Measurements from ENCODE around the gene CHRNB1.

CHRNB1 gene, protein sequence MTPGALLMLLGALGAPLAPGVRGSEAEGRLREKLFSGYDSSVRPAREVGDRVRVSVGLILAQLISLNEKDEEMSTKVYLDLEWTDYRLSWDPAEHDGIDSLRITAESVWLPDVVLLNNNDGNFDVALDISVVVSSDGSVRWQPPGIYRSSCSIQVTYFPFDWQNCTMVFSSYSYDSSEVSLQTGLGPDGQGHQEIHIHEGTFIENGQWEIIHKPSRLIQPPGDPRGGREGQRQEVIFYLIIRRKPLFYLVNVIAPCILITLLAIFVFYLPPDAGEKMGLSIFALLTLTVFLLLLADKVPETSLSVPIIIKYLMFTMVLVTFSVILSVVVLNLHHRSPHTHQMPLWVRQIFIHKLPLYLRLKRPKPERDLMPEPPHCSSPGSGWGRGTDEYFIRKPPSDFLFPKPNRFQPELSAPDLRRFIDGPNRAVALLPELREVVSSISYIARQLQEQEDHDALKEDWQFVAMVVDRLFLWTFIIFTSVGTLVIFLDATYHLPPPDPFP

DNA sequence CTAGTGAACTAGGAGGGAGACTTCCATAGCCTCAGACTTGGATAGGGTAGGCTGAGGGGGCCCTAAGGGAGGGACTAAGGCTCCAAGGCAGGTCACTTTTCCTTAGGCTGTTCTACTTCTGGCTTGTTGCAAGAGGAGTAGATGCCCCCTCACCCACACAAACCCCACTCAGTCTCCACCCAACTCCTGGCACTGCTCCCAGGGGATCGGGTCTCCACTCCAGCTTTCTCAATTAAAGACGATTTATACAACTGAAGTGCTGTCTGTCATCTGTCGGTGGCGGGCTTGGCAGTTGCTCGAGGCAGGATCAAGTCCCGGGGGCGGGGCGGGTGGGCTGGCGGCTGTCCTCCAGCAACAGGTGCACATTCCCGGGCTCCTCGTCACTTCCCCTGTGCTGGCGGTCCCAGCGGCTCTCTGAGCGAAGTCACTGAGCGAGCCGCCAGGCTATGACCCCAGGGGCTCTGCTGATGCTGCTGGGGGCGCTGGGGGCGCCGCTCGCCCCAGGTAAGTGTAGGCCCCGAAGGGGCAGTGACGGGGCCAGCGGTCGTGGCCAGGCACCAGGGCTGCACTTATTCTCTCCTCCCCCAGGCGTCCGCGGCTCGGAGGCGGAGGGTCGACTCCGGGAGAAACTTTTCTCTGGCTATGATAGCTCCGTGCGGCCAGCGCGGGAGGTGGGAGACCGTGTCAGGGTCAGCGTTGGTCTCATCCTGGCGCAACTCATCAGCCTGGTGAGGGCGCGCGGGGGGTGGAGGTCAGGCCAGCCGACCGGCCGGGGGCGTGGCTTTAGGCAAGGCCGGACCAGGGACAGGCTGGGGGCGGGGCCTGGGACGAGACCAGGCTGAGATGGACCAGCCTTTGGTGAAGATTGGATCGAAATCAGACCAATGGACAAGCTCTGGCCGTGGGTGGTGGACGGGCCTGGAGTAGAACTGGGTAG, at the start of gene CHRNB1:
TSS of gene CHRNB1 (plus strand) at position 380 of the 937 bp plus-strand sequence. CDS start at position 447, 67 bp downstream.
- DNase-seq (ENCODE audit: low spot score) = peak; percentile 78

DNA sequence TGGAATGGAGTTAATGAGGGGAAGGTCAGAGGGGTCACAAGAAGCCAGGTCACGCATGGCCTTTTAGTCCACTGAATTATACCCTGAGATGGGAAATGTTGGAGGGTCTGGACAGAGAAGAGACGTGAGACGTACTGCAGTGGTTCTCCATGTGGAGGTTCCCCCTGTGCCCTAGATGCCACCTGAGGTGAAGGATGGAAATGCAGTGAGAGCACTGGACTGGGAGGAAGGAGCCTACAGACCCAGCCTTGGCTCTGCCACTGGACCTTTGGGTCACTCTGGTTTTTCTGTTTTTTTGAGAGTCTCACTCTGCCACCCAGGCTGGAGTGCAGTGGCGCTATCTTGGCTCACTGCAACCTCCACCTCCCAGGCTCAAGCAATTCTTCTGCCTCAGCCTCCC, 48.7 kb upstream of the CHRNB1 start:
- DNase-seq (ENCODE audit: low spot score) = no peak

- no peak for DNase-seq (ENCODE audit: low spot score)
Observed at GRCh38 chr17:7398612-7399011, 46.2 kb upstream of the CHRNB1 start.

GRCh38 chr17:7403043-7403726, 41.7 kb upstream of the CHRNB1 start:
- DNase-seq (ENCODE audit: low spot score) = peak; percentile 23

GRCh38 chr17:7403727-7403976, 41.2 kb upstream of the CHRNB1 start:
- DNase-seq (ENCODE audit: low spot score) = no peak

GRCh38 chr17:7403977-7404736, 40.7 kb upstream of the CHRNB1 start, which contains the start of gene TMEM256:
Gene TMEM256, minus strand, starts transcription at chr17:7404097. Its CDS starts 13 bp downstream, at chr17:7404084.
- DNase-seq (ENCODE audit: low spot score) = peak; percentile 99

DNA sequence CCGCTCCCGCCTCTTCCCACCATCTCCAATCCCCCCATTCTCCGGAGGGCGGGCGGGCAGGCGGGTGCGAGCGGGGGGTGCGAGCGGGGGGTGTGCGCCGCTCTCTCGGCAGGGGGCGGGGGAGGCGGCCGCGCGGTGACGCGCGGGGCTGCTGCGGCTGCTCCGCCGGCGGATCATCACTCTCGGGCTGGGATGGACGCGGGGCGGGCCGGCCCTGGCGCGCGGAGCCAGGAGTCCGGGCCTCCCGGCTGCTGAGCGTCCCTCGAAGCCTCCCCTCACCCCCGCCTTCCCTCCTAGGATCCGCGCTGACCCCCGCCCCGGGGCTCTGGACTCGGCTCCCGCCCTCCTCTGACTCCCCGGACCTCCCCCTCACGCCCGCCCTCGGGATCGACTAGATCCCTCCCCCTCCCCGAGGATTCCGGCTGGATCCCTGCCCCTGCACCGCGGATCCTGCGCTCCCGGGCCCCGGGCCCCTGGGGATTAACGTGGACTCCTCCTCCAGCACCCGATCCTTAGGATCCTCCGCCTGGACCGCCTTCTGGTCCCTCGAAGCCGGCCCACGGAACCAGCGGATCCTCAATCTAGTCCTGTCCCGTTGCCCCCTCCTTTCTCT, 40.0 kb upstream of the CHRNB1 start:
- DNase-seq (ENCODE audit: low spot score) = no peak

DNA sequence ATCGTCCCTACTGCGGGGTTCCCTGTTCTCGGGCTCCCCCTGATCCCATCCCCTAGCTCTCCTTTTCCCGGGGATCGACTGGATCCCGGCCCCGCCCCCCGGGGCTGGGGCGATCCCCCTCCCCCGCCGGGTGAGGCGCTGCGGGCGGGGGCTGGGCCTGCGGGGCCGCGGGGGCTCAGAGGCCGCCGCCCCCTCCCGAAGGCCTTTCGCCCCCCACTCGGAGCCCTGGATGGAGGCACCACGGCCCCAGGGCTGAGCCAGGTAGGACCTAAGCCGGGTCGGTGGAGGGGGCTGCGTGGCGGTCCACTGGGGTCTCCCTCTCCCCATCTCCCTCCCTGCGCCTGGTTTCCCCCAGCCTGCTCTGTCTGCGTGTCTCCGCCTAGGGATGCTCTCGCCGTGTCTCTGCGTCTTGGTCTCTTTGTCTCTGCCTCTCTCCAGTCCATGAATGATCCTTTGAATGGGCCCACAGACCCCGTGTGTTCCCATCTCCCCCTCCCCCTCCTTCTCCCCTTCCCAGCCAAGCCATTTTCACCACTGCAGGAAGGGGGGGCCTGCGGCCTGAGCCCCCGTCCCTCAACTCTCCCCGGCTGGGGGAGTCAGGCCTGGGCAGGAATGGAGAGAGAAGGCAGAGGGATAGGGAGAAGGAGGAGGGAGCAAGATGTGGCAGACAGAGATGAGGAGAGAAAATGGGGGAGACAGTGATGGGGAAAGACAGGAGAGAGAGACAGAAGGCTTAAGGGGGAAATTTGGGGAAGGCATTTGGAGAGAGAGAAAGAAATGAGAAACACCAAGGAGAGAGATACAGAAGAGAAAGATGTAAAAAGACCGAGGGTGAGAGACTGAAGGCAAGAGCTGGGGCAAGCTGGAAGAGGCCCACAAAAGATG, 39.3 kb upstream of the CHRNB1 start:
- no peak for DNase-seq (ENCODE audit: low spot score)

DNA sequence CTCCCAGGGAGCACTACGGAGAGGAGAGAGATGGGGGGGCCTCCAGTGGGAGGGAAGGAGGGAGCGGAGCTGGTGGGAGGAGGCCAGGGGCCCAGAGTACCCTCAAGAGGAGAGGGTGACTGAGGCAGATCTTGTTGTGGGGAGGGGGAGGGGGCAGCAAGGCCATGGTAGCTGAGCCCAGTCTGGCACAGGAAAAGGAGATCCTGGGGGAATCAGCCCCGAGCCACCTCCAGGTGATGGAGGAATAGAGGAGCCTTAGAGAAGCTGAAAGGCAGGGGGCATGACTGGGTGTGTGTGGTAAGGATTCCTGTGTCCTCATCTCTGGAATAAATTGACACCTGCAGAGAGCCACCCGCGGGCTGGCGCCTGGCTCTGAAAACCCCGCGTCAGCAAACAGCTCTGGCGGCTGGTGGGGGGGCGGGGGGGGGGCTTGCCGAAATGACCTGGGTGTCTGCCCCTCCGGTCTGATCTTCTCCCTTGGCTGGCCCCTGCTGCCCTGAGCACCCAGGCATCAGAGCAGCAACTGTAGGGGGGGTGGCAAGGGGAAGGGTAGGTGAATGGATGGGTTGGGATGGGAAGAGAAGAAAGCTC, 38.5 kb upstream of the CHRNB1 start:
- DNase-seq (ENCODE audit: low spot score) = no peak

GRCh38 chr17:7407082-7407481, 37.8 kb upstream of the CHRNB1 start:
- no peak for DNase-seq (ENCODE audit: low spot score)

DNA sequence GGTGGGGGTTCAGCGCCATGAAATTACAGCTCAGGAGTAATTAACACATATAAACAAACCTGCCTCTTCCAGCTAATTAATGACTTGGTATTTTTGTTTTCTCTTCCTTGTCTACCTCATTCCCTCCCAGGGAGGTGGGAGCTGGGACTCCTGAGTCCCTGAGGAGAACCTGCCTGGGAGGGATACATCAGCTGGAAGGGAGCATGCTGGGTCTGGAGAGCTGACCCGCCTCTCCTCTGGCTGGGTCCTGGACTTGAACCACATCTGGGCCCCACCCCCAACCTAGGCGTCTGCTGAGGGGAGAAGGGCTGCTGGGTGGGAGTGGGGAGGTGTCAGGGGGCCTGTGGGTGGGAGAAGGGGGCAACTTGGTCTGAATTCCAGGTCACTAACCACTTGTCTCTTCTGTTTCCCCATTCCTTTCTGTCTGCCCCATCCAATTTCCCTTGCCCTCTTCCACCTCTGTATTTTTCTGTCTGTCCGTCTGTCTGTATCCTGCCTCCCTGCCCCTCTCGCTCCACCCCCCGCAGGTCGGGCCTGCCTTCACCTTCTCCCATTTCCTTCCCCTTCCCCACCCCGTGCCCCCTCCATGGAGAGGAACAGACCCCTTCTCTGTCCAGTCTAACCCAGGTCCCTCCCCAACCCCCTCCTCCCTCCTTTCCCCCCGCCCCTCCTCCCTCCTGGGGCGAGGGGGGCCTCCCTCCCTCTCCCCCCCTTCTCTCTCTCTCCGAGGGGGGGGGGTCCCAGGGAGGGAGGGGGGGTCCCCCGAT, 37.2 kb upstream of the CHRNB1 start, which contains the start of gene NLGN2:
TSS of gene NLGN2 (plus strand) at position 361 of the 767 bp plus-strand sequence. CDS start 411 bp downstream, outside the sequence.
- no peak for DNase-seq (ENCODE audit: low spot score)

GRCh38 chr17:7408252-7408727, 36.6 kb upstream of the CHRNB1 start:
- DNase-seq (ENCODE audit: low spot score) = no peak

GRCh38 chr17:7408863-7409262, 36.0 kb upstream of the CHRNB1 start:
- DNase-seq (ENCODE audit: low spot score) = no peak

DNA sequence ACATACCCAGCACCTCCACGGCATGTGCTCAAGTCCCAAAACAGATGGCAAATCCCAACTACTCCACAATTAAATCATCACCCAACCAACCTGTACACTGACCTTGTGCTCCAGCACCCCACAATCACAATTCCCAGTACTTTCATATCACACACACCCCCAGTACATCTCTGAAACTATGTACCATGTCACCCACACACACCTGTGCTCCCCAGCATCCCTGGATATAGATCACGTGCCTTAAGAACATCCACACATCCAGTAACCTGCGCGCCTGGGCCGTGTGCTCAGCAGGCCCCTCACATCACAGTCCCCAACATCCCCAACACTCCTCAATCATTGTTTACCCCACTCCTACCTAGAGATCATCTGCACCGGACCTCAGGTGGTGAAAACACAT, 35.1 kb upstream of the CHRNB1 start:
- no peak for DNase-seq (ENCODE audit: low spot score)

DNA sequence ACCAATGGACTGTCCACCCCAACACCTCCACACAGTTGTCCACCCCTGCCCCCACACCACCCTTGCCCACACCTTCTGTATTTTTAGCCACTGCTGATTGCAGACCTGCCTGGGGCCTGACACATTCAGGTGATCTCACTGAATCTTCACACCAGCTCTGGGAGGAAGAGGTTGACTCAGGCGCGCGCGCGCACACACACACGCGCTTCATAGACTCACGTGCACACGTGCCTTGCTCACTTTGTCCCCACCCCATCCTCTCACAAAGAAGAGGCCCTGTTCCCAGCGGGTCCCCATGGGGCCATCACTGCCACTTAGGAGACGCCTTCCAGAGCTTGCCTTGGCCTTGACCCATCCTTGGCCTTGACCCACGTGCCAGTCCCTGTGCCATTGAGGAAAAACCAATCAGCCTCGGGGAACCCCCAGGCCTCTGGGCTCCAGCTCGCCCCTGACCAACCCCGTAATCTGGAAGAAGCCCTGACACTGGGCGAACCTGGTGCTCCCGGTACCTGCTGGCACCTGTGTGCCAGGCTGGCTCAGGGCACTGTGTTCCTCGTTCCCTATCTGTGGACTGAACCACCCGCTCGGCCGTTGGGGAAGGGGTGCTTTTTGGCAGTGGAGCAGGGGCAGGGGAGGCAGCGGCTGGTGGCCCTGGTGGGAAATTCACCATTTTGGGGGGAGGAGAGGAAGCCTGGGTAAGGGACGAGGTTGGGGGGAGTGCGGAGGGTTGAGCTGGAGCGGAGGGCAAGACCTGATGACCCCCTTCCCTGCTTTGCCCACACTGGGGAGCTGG, 34.0 kb upstream of the CHRNB1 start:
- no peak for DNase-seq (ENCODE audit: low spot score)

- no peak for DNase-seq (ENCODE audit: low spot score)
Observed at GRCh38 chr17:7411427-7411750, 33.5 kb upstream of the CHRNB1 start.

DNA sequence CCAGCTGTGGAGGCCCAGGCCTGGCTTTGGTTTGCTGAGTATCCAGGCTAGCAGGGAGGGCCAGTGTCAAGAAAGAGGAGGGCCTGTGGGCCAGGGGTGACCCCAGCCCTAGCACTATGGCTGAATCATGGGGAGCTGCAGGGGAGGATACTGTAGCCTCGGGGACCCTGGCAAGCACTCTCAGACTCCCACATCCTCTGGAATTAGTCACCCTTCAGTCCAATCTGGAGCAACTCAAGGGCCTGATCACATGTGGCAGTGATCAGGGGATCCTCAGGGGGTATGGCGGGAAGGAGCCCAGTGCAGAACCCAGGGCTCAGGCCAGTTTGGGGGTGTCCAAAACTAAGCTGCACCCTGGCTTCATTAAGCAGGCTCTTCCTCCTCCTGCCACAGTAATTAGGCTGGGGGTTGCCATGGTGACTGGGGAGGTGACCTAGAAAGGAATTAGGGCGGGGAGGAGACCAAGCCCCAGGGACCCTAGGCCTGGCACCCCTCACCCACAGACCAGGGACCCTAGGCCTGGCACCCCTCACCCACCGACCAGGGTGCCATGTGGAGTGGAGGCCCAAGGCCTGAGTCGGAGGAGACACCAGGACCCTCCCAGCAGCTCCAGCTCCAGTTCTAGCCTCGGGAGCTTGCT, 31.4 kb upstream of the CHRNB1 start:
- no peak for DNase-seq (ENCODE audit: low spot score)

Measured in kidney tubule cell (primary cell).